Activated CD8-positive, alpha-beta memory T cell treated with anti-CD3 and anti-CD28 coated beads for 1 hour (primary cell): ENCODE data around the gene CEP85L.

Source experiments
- DNase-seq, 2 donors: peaks; one replicate each; pipeline ENCODE4 v3.0.0-alpha.2; 2020; ENCODE audit warnings: low read depth in 1 of 2; ENCODE audit errors: extremely low read depth in 1 of 2

Gene CEP85L

GRCh38 chr6:118546164-118546879 is 105.1 kb downstream of the CEP85L start:
- no peak for DNase-seq

- DNase-seq = no peak
These were observed 107.3 kb downstream of the CEP85L start for GRCh38 chr6:118544105-118544504.

- DNase-seq = no peak
These were observed 109.0 kb downstream of the CEP85L start for GRCh38 chr6:118542184-118542952.

- DNase-seq = no peak
These were observed 113.8 kb downstream of the CEP85L start for GRCh38 chr6:118537574-118537973.

- DNase-seq = no peak
These were observed 114.9 kb downstream of the CEP85L start for GRCh38 chr6:118536478-118536877.

GRCh38 chr6:118535176-118535844 is 116.1 kb downstream of the CEP85L start:
- DNase-seq = no peak

GRCh38 chr6:118530942-118531341 is 120.4 kb downstream of the CEP85L start:
- DNase-seq = no peak

GRCh38 chr6:118529756-118530155 is 121.6 kb downstream of the CEP85L start:
- DNase-seq = no peak

- no peak for DNase-seq
These were observed 123.3 kb downstream of the CEP85L start for GRCh38 chr6:118528129-118528528.

- no peak for DNase-seq
These were observed 125.2 kb downstream of the CEP85L start for GRCh38 chr6:118525913-118526780.

- DNase-seq = no peak
These were observed 126.7 kb downstream of the CEP85L start for GRCh38 chr6:118524686-118525085.

- DNase-seq = no peak
These were observed 128.2 kb downstream of the CEP85L start for GRCh38 chr6:118523216-118523615.

- DNase-seq = no peak
These were observed 129.0 kb downstream of the CEP85L start for GRCh38 chr6:118522422-118522821.

- DNase-seq = no peak
These were observed 136.7 kb downstream of the CEP85L start for GRCh38 chr6:118514689-118515088.

GRCh38 chr6:118511930-118512715 is 139.3 kb downstream of the CEP85L start:
- DNase-seq = no peak

- DNase-seq = no peak
These were observed 142.3 kb downstream of the CEP85L start for GRCh38 chr6:118509009-118509617.

- DNase-seq = no peak
These were observed 143.8 kb downstream of the CEP85L start for GRCh38 chr6:118507636-118508035.

GRCh38 chr6:118506071-118506638 is 145.2 kb downstream of the CEP85L start:
- no peak for DNase-seq

GRCh38 chr6:118505656-118506055 is 145.7 kb downstream of the CEP85L start:
- DNase-seq = no peak
